Coronary artery (tissue), 2 donors: ENCODE results near the gene KIF2A.

ENCODE experiments used
- DNase-seq: peaks from one replicate; pipeline ENCODE4 v3.0.0-alpha.2; 2017; ENCODE audit warnings: low spot score
- H3K27ac ChIP-seq, 2 donors: fragments of 200-600 bp; sonication (generic); one replicate each; pipeline ENCODE4 v1.5.1; 2016 to 2019
- H3K4me3 ChIP-seq: fragments of 200-600 bp; sonication (generic); 2 replicates; pipeline ENCODE4 v1.5.1; 2016; ENCODE audit warnings: mild to moderate bottlenecking, moderate library complexity
- TF ChIP-seq, protein P1 (sequence below): fragments of 200-600 bp; sonication (generic); IDR thresholded peaks from one replicate; pipeline ENCODE4 v1.5.1; 2019; ENCODE audit warnings: antibody characterized with exemption

KIF2A gene

DNA sequence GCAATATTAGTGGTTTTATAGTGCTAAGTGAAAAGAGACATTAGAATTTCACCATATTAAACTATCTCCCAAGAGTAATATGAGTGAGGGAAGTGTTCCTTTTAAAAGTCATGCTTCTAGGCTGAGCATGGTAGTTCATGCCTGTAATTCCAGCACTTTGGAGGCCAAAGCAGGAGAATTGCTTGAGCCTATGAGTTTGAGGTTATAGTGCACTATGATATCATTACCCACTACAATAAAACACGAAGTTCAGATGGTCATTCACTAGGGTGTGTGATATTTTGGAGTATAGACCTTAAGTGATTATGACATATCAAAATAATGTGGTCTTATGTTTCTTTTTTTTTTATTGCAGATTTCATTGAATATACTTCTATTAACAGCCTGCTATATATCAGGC, 6.7 kb downstream of the KIF2A start:
- TF ChIP-seq, protein P1, sequence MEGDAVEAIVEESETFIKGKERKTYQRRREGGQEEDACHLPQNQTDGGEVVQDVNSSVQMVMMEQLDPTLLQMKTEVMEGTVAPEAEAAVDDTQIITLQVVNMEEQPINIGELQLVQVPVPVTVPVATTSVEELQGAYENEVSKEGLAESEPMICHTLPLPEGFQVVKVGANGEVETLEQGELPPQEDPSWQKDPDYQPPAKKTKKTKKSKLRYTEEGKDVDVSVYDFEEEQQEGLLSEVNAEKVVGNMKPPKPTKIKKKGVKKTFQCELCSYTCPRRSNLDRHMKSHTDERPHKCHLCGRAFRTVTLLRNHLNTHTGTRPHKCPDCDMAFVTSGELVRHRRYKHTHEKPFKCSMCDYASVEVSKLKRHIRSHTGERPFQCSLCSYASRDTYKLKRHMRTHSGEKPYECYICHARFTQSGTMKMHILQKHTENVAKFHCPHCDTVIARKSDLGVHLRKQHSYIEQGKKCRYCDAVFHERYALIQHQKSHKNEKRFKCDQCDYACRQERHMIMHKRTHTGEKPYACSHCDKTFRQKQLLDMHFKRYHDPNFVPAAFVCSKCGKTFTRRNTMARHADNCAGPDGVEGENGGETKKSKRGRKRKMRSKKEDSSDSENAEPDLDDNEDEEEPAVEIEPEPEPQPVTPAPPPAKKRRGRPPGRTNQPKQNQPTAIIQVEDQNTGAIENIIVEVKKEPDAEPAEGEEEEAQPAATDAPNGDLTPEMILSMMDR: no peak
- no peak for DNase-seq
- Histone ChIP-seq H3K27ac (no peak overlapping the region), H3K4me3 (no peak overlapping the region)

DNA sequence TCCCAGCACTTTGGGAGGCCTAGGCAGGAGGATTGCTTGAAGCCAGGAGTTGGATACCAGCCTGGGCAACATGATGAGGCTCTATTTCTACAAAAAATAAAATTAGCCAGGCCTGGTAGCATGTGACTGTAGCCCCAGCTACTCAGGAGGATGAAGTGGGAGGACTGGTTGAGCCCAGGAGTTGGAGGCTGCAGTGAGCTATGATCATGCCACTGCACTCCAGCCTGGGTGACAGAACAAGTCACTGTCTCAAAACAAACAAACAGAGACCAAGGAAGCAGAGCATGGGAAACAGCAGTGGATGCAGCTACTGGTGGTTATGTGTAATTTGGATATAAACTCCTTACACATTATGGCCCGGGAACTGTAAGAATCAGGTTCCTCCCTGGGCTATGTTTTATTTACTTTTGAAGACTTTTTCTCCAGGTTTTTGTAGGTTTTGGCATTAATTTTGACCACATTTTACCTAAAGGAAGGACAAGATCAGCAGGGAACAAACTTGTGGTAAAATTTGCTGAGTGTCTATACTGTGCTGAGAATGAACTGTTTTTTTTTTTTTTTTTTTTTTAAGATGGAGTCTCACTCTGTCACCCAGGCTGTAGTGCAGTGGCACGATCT, 8.3 kb downstream of the KIF2A start:
- no peak overlapping the region for H3K4me3 ChIP-seq
- no peak overlapping the region for H3K27ac ChIP-seq
- TF ChIP-seq, protein P1: no peak
- DNase-seq: no peak

DNA sequence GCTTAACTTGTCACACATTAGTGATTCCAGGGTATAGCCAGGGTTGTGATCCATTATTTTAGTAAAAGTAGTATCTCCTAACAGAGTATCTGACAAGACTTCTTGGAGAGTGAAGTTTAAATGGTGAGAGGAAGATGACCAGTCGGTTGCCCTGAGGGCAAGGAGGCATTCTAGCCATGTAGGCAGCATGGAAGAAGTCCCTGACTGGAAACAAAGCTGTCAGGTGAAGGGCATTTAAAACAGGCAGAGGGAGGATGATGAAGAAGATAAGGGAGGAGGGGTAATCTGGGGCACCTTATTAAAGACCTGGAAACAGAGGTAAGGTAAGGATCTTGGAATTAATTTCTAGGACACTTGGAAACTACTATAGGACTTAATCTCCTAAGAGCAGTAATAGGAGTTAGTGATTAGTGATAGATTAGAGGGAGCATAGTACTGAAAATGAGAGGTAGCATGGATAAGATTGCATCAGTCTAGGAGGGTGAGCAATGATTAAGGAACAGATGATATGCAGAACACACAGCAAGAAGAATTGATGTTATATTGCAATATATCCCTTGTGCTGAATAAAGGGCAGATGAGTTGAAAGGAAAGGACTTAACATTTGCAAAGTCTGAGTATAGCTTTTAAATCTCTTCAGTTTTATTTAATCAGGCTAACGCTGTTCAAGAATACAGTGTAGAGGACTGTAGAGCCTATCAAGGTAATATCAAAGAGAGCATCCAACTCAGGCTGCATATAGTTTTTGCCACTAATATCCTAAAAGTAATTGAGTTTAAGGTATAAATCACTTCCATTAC, 9.6 kb downstream of the KIF2A start:
- Histone ChIP-seq H3K4me3 (no peak overlapping the region), H3K27ac (no peak overlapping the region)
- TF ChIP-seq, protein P1: no peak
- no peak for DNase-seq

DNA sequence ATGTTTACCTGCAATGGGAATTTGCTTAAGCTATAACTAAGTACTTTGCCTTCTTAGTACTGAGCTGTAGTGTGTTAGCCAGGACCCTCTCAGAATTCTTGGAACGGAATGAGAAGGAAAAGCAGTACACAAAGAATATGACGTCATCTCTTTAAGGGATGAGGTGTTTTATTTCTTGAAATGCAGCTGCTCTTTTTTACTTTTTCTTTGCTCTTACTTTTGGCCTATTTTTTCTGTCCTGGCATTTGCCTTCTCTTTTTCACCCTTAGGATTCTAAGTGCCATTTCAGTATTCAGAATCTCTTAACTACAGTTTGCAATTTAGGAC, 10.1 kb downstream of the KIF2A start:
- Histone ChIP-seq H3K4me3 (no peak overlapping the region), H3K27ac (no peak overlapping the region)
- DNase-seq: no peak
- TF ChIP-seq, protein P1: no peak

DNA sequence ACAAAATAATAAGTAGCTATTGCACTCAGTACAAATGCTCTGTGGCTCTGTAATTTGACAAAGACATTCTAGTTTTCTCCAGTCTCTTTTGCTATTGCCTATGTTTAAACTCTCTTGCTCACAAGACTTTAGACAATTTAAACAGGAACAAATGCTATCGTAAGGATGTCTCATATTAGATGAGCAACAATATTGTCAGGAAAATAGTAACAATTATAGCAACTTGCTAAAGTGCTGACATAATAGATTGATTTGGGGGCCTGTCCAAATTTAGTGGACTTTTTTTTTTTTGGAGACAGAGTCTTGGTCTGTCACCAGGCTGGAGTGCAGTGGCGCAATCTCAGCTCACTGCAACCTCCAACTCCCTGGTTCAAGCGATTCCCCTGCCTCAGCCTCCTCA, 11.8 kb downstream of the KIF2A start:
- DNase-seq: no peak
- Histone ChIP-seq H3K27ac (no peak overlapping the region), H3K4me3 (no peak overlapping the region)
- TF ChIP-seq, protein P1: no peak

DNA sequence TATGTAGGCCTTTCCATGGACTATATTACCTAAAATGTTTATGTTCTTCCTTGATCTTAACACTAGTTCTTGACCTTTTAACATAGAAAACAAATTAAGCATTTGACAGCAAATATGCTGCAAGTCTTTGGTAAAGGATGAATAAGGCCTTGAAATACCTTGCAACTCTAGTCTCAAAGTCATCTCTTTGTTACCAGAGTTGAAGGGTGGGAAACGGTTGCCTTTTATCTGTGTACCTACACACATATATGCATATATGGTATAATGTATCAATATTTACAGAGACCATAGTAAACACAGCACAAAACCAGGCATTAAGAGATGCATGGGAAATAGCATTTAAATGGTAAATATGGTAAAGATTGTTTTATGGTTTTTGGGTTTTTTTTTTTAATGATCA, 16.5 kb downstream of the KIF2A start:
- DNase-seq: no peak
- Histone ChIP-seq H3K27ac (no peak overlapping the region), H3K4me3 (no peak overlapping the region)
- TF ChIP-seq, protein P1: no peak

DNA sequence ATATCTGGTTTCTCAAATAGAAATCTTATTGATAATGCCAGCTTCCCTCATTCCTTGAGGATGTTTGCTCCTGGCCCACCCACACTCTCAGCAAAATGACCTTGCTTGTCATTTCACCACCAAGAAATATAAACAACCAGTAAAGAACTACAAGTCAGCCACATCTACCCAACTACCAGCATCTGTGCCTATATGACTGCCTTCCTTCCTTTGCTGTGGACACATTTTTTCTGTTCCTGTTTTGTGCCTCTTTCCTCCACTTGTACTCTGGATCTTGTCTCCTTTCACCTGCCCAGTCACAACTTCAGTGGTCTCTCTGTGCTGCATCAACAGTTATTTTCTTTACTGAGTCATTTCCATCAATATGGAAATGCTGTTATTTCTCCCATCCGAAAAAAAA, 20.3 kb downstream of the KIF2A start:
- TF ChIP-seq, protein P1: no peak
- no peak for DNase-seq
- Histone ChIP-seq H3K27ac (no peak overlapping the region), H3K4me3 (no peak overlapping the region)
